HCT116 (cell line): Measurements from ENCODE around the gene AMBRA1.

Source experiments
- EZH2 ChIP-seq: fragments of 200-600 bp; sonication (generic); IDR thresholded peaks from 2 replicates; pipeline ENCODE4 v1.6.1; 2017; ENCODE audit warnings: antibody characterized with exemption, mixed run types
- EZH2phosphoT487 ChIP-seq: fragments of 200-600 bp; IDR thresholded peaks from 2 replicates; pipeline ENCODE4 v1.6.1; 2018; ENCODE audit warnings: antibody characterized with exemption, borderline replicate concordance
- MAX ChIP-seq: IDR thresholded peaks from 2 replicates; pipeline ENCODE4 v1.6.1; 2012
- POLR2A ChIP-seq: IDR thresholded peaks from 2 replicates; pipeline ENCODE4 v1.7.0; 2011; ENCODE audit warnings: borderline replicate concordance; ENCODE audit not compliant: insufficient read depth, insufficient read length; ENCODE audit errors: extremely low read depth
- POLR2AphosphoS5 ChIP-seq: IDR thresholded peaks from 2 replicates; pipeline ENCODE4 v1.6.1; 2011; ENCODE audit warnings: mild to moderate bottlenecking, low read depth, low read length, moderate library complexity
- SIN3A ChIP-seq: IDR thresholded peaks from 2 replicates; pipeline ENCODE4 v1.6.1; 2012; ENCODE audit warnings: low read depth
- TCF7L2 ChIP-seq: IDR thresholded peaks from 2 replicates; pipeline ENCODE4 v1.7.0; 2011; ENCODE audit warnings: borderline replicate concordance, inconsistent platforms; ENCODE audit not compliant: insufficient read depth, insufficient read length; ENCODE audit errors: extremely low read depth
- YY1 ChIP-seq: IDR thresholded peaks from 2 replicates; pipeline ENCODE4 v1.6.1; 2011; ENCODE audit warnings: low read length, low read depth, moderate library complexity, mild to moderate bottlenecking; ENCODE audit not compliant: insufficient replicate concordance; ENCODE audit errors: extremely low read depth
- ZFX ChIP-seq: fragments of 450-650 bp; IDR thresholded peaks from 2 replicates; pipeline ENCODE4 v1.6.1; 2017
- TF ChIP-seq, protein P1 (sequence below), 3 experiments: fragments of 200-600 bp in 1 of 3; sonication (generic) in 1 of 3; IDR thresholded peaks in 2 of 3; conservative IDR thresholded peaks in 1 of 3; 2 replicates each; pipeline ENCODE4 v1.5.1; 2012 to 2017; ENCODE audit warnings: low read depth in 2 of 3, low read length in 2 of 3, antibody characterized with exemption in 1 of 3, borderline replicate concordance in 1 of 3, control low read depth in 1 of 3, mild to moderate bottlenecking in 1 of 3, mixed read lengths in 1 of 3, mixed run types in 1 of 3, moderate library complexity in 1 of 3; ENCODE audit not compliant: insufficient read depth in 1 of 3

- TF ChIP-seq, protein P1, sequence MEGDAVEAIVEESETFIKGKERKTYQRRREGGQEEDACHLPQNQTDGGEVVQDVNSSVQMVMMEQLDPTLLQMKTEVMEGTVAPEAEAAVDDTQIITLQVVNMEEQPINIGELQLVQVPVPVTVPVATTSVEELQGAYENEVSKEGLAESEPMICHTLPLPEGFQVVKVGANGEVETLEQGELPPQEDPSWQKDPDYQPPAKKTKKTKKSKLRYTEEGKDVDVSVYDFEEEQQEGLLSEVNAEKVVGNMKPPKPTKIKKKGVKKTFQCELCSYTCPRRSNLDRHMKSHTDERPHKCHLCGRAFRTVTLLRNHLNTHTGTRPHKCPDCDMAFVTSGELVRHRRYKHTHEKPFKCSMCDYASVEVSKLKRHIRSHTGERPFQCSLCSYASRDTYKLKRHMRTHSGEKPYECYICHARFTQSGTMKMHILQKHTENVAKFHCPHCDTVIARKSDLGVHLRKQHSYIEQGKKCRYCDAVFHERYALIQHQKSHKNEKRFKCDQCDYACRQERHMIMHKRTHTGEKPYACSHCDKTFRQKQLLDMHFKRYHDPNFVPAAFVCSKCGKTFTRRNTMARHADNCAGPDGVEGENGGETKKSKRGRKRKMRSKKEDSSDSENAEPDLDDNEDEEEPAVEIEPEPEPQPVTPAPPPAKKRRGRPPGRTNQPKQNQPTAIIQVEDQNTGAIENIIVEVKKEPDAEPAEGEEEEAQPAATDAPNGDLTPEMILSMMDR (IDR thresholded peaks at IDR 0.05 in 2 of 3, conservative IDR thresholded peaks at IDR 0.05 in 1 of 3; ENCODE audit: borderline replicate concordance in 1 of 3, insufficient read depth in 1 of 3, low read depth in 2 of 3, low read length in 2 of 3), result no peak
- TF ChIP-seq POLR2A, result no peak
- no peak for TF ChIP-seq TCF7L2
- no peak for TF ChIP-seq EZH2
- no peak for TF ChIP-seq ZFX
- TF ChIP-seq POLR2AphosphoS5, result no peak
- TF ChIP-seq YY1, result no peak
- no peak for TF ChIP-seq EZH2phosphoT487
- no peak for TF ChIP-seq MAX
- TF ChIP-seq SIN3A, result no peak; the same call in 1 of the 2 replicates
Measured at GRCh38 chr11:46553814-46554212, 40.0 kb downstream of the AMBRA1 start.
